BLaER1 (cell line): ENCODE results near the gene CTSZ.
"Not testable (repeated sequence)": the region's sequence is repeated elsewhere in the genome, so short reads cannot be mapped to it uniquely, and the experiment has no call there.

ENCODE experiments used
- H3K27ac ChIP-seq: shearing (Covaris generic); formaldehyde crosslinking; 2 replicates; pipeline ENCODE4 v1.8.1; 2022
- H3K27me3 ChIP-seq: shearing (Covaris generic); formaldehyde crosslinking; 2 replicates; pipeline ENCODE4 v1.8.1; 2022
- H3K36me3 ChIP-seq: shearing (Covaris generic); formaldehyde crosslinking; 2 replicates; pipeline ENCODE4 v1.8.1; 2022
- H3K4me1 ChIP-seq: shearing (Covaris generic); formaldehyde crosslinking; 2 replicates; pipeline ENCODE4 v1.8.1; 2022
- H3K4me2 ChIP-seq: shearing (Covaris generic); formaldehyde crosslinking; 2 replicates; pipeline ENCODE4 v1.8.1; 2022
- H3K4me3 ChIP-seq: shearing (Covaris generic); formaldehyde crosslinking; 2 replicates; pipeline ENCODE4 v1.8.1; 2022
- H3K9ac ChIP-seq: shearing (Covaris generic); formaldehyde crosslinking; 2 replicates; pipeline ENCODE4 v1.8.1; 2022
- H3K9me3 ChIP-seq: shearing (Covaris generic); formaldehyde crosslinking; 2 replicates; pipeline ENCODE4 v1.8.1; 2022
- H4K20me1 ChIP-seq: shearing (Covaris generic); formaldehyde crosslinking; 2 replicates; pipeline ENCODE4 v1.8.1; 2022
- Cebpa-rat ChIP-seq: shearing (Covaris generic); IDR thresholded peaks from 2 replicates; pipeline ENCODE4 v1.8.1; 2022

Gene CTSZ

GRCh38 chr20:58971429-58971828 is 35.6 kb downstream of the CTSZ start:
- Histone ChIP-seq H3K36me3 (no peaks in the 10 kb centered on the region), H3K4me3 (no peak overlapping the region), H3K27me3 (no peaks in the 10 kb centered on the region), H3K9ac (no peak overlapping the region), H3K4me1 (no peaks in the 10 kb centered on the region), H3K27ac (no peak overlapping the region), H3K4me2 (no peak overlapping the region), H3K9me3 (peaks cover 28% of the 10 kb centered on the region), H4K20me1 (no peaks in the 10 kb centered on the region)
- no peak for TF ChIP-seq Cebpa-rat

- Histone ChIP-seq H3K4me3 (no peak overlapping the region), H3K9me3 (peaks cover 16% of the 10 kb centered on the region), H3K36me3 (no peaks in the 10 kb centered on the region), H3K4me2 (no peak overlapping the region), H3K27me3 (no peaks in the 10 kb centered on the region), H3K9ac (no peak overlapping the region), H3K4me1 (no peaks in the 10 kb centered on the region), H4K20me1 (no peaks in the 10 kb centered on the region), H3K27ac (no peak overlapping the region)
- TF ChIP-seq Cebpa-rat: no peak
Measured at GRCh38 chr20:58970146-58970545, 36.9 kb downstream of the CTSZ start.

GRCh38 chr20:58969439-58969838 is 37.6 kb downstream of the CTSZ start:
- no peak overlapping the region for H3K27ac ChIP-seq
- H4K20me1 ChIP-seq: no peaks in the 10 kb centered on the region
- no peaks in the 10 kb centered on the region for H3K36me3 ChIP-seq
- H3K9ac ChIP-seq: no peak overlapping the region
- no peak for TF ChIP-seq Cebpa-rat
- peaks cover 9% of the 10 kb centered on the region for H3K9me3 ChIP-seq
- no peaks in the 10 kb centered on the region for H3K4me1 ChIP-seq
- no peak overlapping the region for H3K4me2 ChIP-seq
- no peak overlapping the region for H3K4me3 ChIP-seq
- H3K27me3 ChIP-seq: no peaks in the 10 kb centered on the region

GRCh38 chr20:58967652-58968429 is 39.2 kb downstream of the CTSZ start:
- H3K4me3 ChIP-seq: no peak overlapping the region
- H3K27me3 ChIP-seq: no peaks in the 10 kb centered on the region
- no peak overlapping the region for H3K27ac ChIP-seq
- no peak overlapping the region for H3K9ac ChIP-seq
- no peak for TF ChIP-seq Cebpa-rat
- H4K20me1 ChIP-seq: no peaks in the 10 kb centered on the region
- H3K36me3 ChIP-seq: no peaks in the 10 kb centered on the region
- H3K4me2 ChIP-seq: no peak overlapping the region
- H3K4me1 ChIP-seq: no peaks in the 10 kb centered on the region
- peaks cover 9% of the 10 kb centered on the region for H3K9me3 ChIP-seq

GRCh38 chr20:58965270-58966064 is 41.6 kb downstream of the CTSZ start:
- H4K20me1 ChIP-seq: no peaks in the 10 kb centered on the region
- H3K4me2 ChIP-seq: no peak overlapping the region
- no peak overlapping the region for H3K27ac ChIP-seq
- H3K36me3 ChIP-seq: no peaks in the 10 kb centered on the region
- no peaks in the 10 kb centered on the region; the same call in 1 of the 2 replicates for H3K4me1 ChIP-seq
- H3K27me3 ChIP-seq: no peaks in the 10 kb centered on the region
- no peak for TF ChIP-seq Cebpa-rat
- no peak overlapping the region for H3K4me3 ChIP-seq
- peaks cover 9% of the 10 kb centered on the region for H3K9me3 ChIP-seq
- H3K9ac ChIP-seq: no peak overlapping the region

GRCh38 chr20:58963922-58964321 is 43.1 kb downstream of the CTSZ start:
- not testable (repeated sequence) for H3K27me3 ChIP-seq, H3K4me1 ChIP-seq, H3K27ac ChIP-seq, H3K4me2 ChIP-seq, H3K9me3 ChIP-seq, H3K36me3 ChIP-seq, H3K4me3 ChIP-seq, H3K9ac ChIP-seq, H4K20me1 ChIP-seq

- no peak overlapping the region for H3K27ac ChIP-seq
- H3K27me3 ChIP-seq: no peaks in the 10 kb centered on the region
- H3K4me3 ChIP-seq: no peak overlapping the region
- no peak overlapping the region for H3K4me2 ChIP-seq
- H3K36me3 ChIP-seq: no peaks in the 10 kb centered on the region
- H3K9ac ChIP-seq: no peak overlapping the region
- no peaks in the 10 kb centered on the region; the same call in 1 of the 2 replicates for H3K4me1 ChIP-seq
- no peaks in the 10 kb centered on the region for H4K20me1 ChIP-seq
- TF ChIP-seq Cebpa-rat: no peak
- H3K9me3 ChIP-seq: no peaks in the 10 kb centered on the region
Measured at GRCh38 chr20:58963060-58963584, 43.9 kb downstream of the CTSZ start.

GRCh38 chr20:58959652-58960051 is 47.4 kb downstream of the CTSZ start:
- Histone ChIP-seq H3K36me3 (no peaks in the 10 kb centered on the region), H3K27me3 (no peaks in the 10 kb centered on the region), H3K4me1 (no peaks in the 10 kb centered on the region; the same call in 1 of the 2 replicates), H3K27ac (no peak overlapping the region), H4K20me1 (no peaks in the 10 kb centered on the region), H3K4me3 (no peak overlapping the region), H3K9ac (no peak overlapping the region), H3K9me3 (peaks cover 8% of the 10 kb centered on the region; the same call in 1 of the 2 replicates), H3K4me2 (no peak overlapping the region)
- TF ChIP-seq Cebpa-rat: no peak

GRCh38 chr20:58956078-58956477 is 51.0 kb downstream of the CTSZ start:
- Histone ChIP-seq H3K27me3 (no peaks in the 10 kb centered on the region), H4K20me1 (no peaks in the 10 kb centered on the region), H3K4me3 (no peak overlapping the region), H3K9me3 (peaks cover 10% of the 10 kb centered on the region; the same call in 1 of the 2 replicates), H3K36me3 (no peaks in the 10 kb centered on the region), H3K4me1 (no peaks in the 10 kb centered on the region), H3K9ac (no peak overlapping the region), H3K4me2 (no peak overlapping the region), H3K27ac (no peak overlapping the region)
- no peak; the same call in 1 of the 2 replicates for TF ChIP-seq Cebpa-rat

- Histone ChIP-seq H3K27me3 (no peaks in the 10 kb centered on the region), H3K36me3 (no peaks in the 10 kb centered on the region), H4K20me1 (no peaks in the 10 kb centered on the region), H3K4me1 (no peaks in the 10 kb centered on the region), H3K27ac (no peak overlapping the region), H3K9me3 (peaks cover 10% of the 10 kb centered on the region; the same call in 1 of the 2 replicates), H3K9ac (no peak overlapping the region), H3K4me3 (no peak overlapping the region), H3K4me2 (no peak overlapping the region)
- no peak for TF ChIP-seq Cebpa-rat
Measured at GRCh38 chr20:58953050-58953449, 54.0 kb downstream of the CTSZ start.
